Activated CD4-positive, alpha-beta T cell treated with anti-CD3 and anti-CD28 coated beads for 24 hours (primary cell): ENCODE measurements around the gene B3GALT4.
"Not testable (repeated sequence)": the region's sequence is repeated elsewhere in the genome, so short reads cannot be mapped to it uniquely, and the experiment has no call there.

Experiments
- DNase-seq, 2 donors: peaks; one replicate each; pipeline ENCODE4 v3.0.0-alpha.2; 2020; ENCODE audit warnings: low read depth in 2 of 2

B3GALT4 gene

DNA sequence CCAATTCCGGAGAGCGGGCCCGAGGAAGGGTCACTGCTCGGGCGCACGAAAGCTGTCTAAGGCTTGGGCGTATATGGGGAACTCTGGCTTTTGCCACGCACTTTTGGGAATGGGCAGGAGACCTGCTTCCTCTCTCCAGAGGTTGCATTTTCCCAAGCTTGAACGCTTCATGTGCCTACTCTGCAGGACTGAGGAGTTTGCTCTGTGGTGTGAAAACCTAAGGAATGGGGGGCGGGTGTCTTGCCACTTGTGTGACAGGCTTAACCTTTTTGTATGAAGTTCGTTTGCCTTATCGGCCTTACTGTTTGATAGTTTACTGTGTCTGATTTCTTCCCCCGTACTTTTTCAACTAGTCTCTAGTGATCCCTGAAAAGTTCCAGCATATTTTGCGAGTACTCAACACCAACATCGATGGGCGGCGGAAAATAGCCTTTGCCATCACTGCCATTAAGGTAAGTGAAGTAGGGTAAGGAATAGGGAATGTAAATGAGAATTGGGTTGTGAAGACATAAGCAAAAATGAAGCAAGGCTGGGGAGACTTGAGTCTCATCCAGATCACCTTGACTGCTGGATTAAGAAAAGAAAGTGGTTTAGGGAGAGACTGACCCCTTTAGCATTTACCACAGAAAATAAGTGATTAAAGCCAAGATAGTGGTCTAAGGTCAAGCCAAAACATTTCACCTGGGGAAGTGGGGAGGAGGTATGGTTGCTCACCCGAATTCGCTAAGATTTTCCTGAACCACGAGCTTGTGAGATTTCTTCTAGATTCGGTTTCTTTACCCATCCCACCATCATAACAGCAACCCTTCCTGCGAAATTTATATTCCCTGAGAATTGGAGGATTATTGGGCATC is 4.4 kb upstream of the B3GALT4 start:
- DNase-seq: no peak

GRCh38 chr6:33273129-33273923 is 3.6 kb upstream of the B3GALT4 start:
- DNase-seq: no peak

GRCh38 chr6:33273924-33274902 is 2.7 kb upstream of the B3GALT4 start:
- no peak for DNase-seq

- DNase-seq: not testable (repeated sequence)
These were observed 935 bp upstream of the B3GALT4 start for GRCh38 chr6:33275795-33276580.

- DNase-seq: no peak
These were observed 401 bp upstream of the B3GALT4 start for GRCh38 chr6:33276581-33276863.

GRCh38 chr6:33277663-33278391 is 904 bp downstream of the B3GALT4 start:
- no peak for DNase-seq

GRCh38 chr6:33278392-33278741 is 1.4 kb downstream of the B3GALT4 start:
- no peak for DNase-seq

DNA sequence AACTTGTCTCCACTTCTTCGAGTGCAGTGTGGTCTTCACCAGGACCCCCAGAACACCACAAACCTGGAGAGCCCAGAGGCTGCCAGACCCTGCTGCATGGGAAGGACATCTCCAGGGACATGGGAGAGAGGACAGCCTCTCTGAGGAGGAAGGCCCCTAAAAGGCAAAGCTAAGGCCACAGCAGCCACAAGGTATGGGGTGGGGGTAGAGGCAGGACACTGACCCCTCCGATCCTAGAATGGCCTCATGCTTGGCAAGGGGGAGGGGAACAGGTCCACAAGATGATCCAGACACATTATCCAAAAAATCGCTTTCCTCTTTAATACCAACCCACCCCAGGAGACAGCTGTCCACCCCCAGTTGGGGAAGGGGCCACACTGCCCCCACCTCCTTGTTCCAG is 1.9 kb downstream of the B3GALT4 start:
- no peak for DNase-seq

GRCh38 chr6:33279257-33279695 is 2.4 kb downstream of the B3GALT4 start:
- DNase-seq: no peak

DNA sequence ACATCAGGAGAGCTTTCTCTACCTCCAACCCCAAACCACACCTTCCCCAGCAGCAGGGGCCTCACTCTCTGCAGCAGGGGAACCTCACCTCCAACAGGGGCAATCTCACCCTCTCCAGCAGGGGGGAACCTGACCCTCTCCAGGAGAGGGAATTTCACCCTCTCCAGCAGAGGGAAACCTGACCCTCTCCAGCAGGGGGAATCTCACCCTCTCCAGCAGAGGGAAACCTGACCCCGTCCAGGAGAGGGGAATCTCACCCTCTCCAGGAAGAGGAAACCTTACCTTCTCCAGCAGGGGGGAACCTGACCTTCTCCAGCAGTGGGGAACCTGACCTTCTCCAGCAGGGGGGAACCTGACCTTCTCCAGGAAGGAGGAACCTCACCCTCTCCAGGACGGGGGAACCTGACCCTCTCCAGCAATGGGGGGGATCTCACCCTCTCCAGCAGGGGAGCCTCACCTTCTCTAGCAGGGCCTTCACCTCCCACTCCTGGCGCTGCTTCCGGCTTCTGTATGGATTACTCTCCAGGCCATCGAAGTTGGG is 3.1 kb downstream of the B3GALT4 start:
- no peak for DNase-seq

- no peak for DNase-seq
These were observed 3.6 kb downstream of the B3GALT4 start for GRCh38 chr6:33280539-33280938.

- DNase-seq: not testable (repeated sequence)
These were observed 8.3 kb downstream of the B3GALT4 start for GRCh38 chr6:33285214-33285613.

DNA sequence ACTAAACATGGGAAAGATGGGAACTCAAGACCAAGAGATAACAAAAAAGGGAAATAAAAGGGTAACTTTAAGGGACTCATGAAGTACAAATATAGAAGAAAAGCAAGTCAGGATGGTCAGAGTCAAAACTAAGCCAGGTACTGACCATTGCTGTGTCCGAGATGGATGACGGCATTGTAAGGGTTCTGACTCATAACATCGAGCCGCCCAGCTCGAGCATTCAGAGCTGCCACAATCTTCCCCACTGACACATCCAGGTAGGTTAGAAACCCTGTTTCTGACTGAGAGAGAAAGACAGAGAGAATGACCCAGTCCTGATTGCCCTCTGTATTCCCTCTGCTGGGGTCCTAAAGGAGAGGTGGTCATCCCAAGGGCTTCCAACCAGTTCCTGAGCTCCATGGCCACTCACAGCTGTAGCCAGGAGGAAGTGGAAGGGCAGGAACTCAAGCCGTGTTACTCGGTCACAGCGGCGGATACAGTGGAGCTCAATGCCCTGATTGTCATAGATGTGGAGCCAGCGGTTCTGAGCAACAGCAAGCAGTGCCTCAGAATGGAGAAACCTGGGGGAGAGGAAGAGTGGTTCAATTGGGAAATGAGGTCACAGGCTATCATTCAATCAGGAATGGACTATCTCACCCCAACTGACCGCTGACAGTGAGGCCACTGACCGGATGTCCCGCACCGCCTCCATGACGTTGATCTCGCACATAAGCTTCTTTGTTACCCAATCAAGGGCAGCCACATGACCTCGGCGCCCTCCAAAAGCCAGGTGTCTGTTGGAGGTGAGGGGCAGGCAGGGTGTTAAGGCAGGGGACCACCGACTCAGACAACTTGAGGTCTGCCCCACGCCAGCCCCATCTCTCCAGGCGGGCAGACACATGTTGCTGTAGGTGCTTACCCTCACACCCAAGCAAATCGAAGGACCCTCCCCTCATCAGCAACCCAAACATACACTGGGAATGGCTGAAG is 10.3 kb downstream of the B3GALT4 start:
- DNase-seq: no peak

- DNase-seq: no peak
These were observed 11.4 kb downstream of the B3GALT4 start for GRCh38 chr6:33288141-33288920.

DNA sequence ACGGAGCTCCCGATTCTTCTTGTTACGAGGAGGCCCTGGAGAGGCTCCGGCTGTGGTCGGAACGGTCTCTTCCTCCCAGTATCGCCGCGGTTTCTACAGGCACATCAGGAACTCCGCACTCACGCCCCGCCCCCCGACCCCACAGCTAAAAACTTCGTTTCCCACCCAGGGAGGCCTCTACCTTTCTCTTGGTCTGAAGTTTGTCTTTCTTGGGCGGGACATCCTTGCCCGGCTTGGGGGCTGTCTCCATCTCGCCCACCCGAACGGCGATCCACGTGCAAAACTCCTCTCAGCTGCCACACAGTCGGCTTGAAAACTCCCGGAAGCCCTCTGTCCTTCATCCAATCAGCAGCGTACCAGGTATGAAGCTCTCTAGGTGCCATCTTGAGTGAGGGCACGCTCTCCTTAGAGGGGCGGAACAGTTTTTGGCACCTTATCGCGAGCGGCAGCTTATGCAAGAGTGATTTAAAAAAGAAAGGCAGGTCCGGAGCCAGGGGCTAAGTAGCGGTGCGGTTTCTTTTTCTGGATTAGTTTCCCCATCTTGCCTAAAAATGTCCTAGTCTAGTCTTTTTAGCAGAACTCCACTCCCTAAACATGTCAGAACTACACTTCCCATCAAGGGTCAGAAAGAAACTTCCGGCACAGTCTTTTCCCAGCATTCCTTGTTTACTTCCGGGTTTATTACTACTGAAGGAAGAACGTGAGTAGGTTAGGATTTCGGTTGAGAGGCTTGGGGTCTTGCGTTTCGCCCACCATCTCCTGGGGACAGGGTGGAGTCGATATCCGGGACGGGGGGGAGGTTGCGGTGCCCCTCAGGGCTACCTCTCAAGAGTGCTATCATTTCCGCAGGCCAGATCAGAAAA is 12.2 kb downstream of the B3GALT4 start, which contains the start of the genes PFDN6 and WDR46:
Gene PFDN6, plus strand, starts transcription at position 681 of the 863 bp plus-strand sequence. CDS start 256 bp downstream, outside the sequence.
Gene WDR46, minus strand, starts transcription at position 319 of the 863 bp plus-strand sequence. Its CDS starts 69 bp downstream, at position 250.
- DNase-seq: peak; percentile 60 to 70

- DNase-seq: no peak
These were observed 12.9 kb downstream of the B3GALT4 start for GRCh38 chr6:33289784-33290315.

DNA sequence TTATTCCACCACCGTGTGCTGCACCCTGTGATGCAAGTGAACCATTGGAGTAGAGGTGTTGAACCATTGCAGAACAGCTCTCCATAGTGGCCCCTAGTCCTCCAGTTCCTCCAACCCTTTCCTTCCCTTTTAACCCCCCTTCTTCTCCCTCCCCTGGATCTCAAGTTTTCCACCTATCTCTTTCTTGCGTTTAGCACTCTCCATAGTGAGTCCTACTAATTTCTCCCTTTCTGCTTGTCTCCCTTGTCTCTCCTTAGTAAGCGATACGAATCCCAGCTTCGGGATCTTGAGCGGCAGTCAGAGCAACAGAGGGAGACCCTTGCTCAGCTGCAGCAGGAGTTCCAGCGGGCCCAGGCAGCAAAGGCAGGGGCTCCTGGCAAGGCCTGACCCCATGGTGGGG is 13.5 kb downstream of the B3GALT4 start:
- no peak for DNase-seq
